Measurements from ENCODE around the gene CYP2W1.

DNA sequence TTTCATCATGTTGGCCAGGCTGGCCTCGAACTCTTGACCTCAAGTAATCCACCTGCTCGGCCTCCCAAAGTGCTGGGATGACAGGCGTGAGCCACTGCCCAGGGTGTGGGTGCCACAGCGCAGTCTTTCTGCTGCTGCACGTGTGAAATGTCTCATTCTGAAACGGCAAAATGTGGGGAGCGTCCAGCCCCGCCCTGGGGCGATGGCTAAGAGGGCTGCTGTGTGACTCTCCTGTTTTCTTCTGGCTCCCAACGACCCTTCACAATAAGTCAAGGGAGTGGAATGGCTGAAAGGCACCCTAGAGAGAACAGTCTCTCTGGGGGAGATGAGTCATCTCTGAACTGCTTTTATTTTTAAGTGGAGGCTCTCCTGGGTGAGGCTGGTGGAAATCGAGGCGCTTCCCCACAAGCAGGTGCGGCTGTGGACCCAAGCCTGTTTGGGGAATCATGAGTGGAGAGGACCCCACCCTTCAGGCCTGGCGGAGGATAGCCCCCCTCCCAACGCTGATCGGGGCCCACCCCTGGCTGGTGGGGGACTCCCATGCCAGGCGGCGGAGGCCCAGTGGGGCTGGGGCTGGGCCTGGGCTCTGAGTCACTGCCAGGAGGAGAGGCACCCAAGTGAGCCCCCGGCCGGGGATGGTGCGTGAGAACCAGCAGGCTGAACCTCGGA, 46.5 kb upstream of the CYP2W1 start:
- TF ChIP-seq, protein P1, sequence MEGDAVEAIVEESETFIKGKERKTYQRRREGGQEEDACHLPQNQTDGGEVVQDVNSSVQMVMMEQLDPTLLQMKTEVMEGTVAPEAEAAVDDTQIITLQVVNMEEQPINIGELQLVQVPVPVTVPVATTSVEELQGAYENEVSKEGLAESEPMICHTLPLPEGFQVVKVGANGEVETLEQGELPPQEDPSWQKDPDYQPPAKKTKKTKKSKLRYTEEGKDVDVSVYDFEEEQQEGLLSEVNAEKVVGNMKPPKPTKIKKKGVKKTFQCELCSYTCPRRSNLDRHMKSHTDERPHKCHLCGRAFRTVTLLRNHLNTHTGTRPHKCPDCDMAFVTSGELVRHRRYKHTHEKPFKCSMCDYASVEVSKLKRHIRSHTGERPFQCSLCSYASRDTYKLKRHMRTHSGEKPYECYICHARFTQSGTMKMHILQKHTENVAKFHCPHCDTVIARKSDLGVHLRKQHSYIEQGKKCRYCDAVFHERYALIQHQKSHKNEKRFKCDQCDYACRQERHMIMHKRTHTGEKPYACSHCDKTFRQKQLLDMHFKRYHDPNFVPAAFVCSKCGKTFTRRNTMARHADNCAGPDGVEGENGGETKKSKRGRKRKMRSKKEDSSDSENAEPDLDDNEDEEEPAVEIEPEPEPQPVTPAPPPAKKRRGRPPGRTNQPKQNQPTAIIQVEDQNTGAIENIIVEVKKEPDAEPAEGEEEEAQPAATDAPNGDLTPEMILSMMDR (IDR thresholded peaks at IDR 0.05; ENCODE audit: extremely low read depth in 1 of 2, insufficient read depth in 1 of 2, low read depth in 1 of 2, low read length in 2 of 2): no peak
- TF ChIP-seq POLR2AphosphoS5 (IDR thresholded peaks at IDR 0.05; ENCODE audit: insufficient read depth, low read depth, low read length) (no peak), POLR2A (IDR thresholded peaks at IDR 0.05; ENCODE audit: low read depth, low read length) (no peak), EZH2 (IDR thresholded peaks at IDR 0.05; ENCODE audit: borderline replicate concordance, low read depth, low read length, severe bottlenecking) (no peak)

Measured in endothelial cell of umbilical vein (primary cell).